ENCODE measurements around the gene PXDC1. TPM values are rescaled to one million over a fixed set of nuclear protein-coding genes. Genes with fewer than 3 reads are reported as not detected.
"Not testable (repeated sequence)": the region's sequence is repeated elsewhere in the genome, so short reads cannot be mapped to it uniquely, and the experiment has no call there.

The PXDC1 gene
- total RNA-seq, 1 donor from 2014 or later, result 92.5 TPM

- DNase-seq (ENCODE audit: low spot score), result no peak
Observed at GRCh38 chr6:3762852-3763251, 11.3 kb upstream of the PXDC1 start.

- no peak for DNase-seq (ENCODE audit: low spot score)
Observed at GRCh38 chr6:3762359-3762758, 10.8 kb upstream of the PXDC1 start.

- no peak for DNase-seq (ENCODE audit: low spot score)
Observed at GRCh38 chr6:3761989-3762270, 10.4 kb upstream of the PXDC1 start.

- peak; percentile 94 for DNase-seq (ENCODE audit: low spot score)
Observed at GRCh38 chr6:3759646-3760232, 8.2 kb upstream of the PXDC1 start.

GRCh38 chr6:3758842-3759144, 7.3 kb upstream of the PXDC1 start:
- DNase-seq (ENCODE audit: low spot score), result no peak

GRCh38 chr6:3757998-3758841, 6.7 kb upstream of the PXDC1 start:
- not testable (repeated sequence) for DNase-seq (ENCODE audit: low spot score)

GRCh38 chr6:3757241-3757641, 5.7 kb upstream of the PXDC1 start:
- DNase-seq (ENCODE audit: low spot score), result peak; percentile 75

GRCh38 chr6:3756546-3756945, 5.0 kb upstream of the PXDC1 start:
- no peak for DNase-seq (ENCODE audit: low spot score)

- DNase-seq (ENCODE audit: low spot score), result no peak
Observed at GRCh38 chr6:3755637-3756545, 4.4 kb upstream of the PXDC1 start.

GRCh38 chr6:3754776-3755175, 3.3 kb upstream of the PXDC1 start:
- DNase-seq (ENCODE audit: low spot score), result no peak

GRCh38 chr6:3754032-3754725, 2.7 kb upstream of the PXDC1 start:
- not testable (repeated sequence) for DNase-seq (ENCODE audit: low spot score)

- no peak for DNase-seq (ENCODE audit: low spot score)
Observed at GRCh38 chr6:3753228-3753835, 1.8 kb upstream of the PXDC1 start.

- no peak for DNase-seq (ENCODE audit: low spot score)
Observed at GRCh38 chr6:3752531-3753227, 1.2 kb upstream of the PXDC1 start.

- DNase-seq (ENCODE audit: low spot score), result peak; percentile 97
Observed at GRCh38 chr6:3751730-3752530, 417 bp upstream of the PXDC1 start.

GRCh38 chr6:3750317-3751076, 1.0 kb downstream of the PXDC1 start:
- peak; percentile 90 for DNase-seq (ENCODE audit: low spot score)

- peak; percentile 67 for DNase-seq (ENCODE audit: low spot score)
Observed at GRCh38 chr6:3749977-3750316, 1.6 kb downstream of the PXDC1 start.

- DNase-seq (ENCODE audit: low spot score), result peak; percentile 48
Observed at GRCh38 chr6:3749067-3749841, 2.3 kb downstream of the PXDC1 start.

GRCh38 chr6:3748208-3749066, 3.1 kb downstream of the PXDC1 start:
- DNase-seq (ENCODE audit: low spot score), result peak; percentile 70

Measured in umbilical cord (tissue), 2 donors.